HepG2 (cell line): ENCODE measurements around the gene GAS2L2. TPM values are rescaled to one million over a fixed set of nuclear protein-coding genes. Genes with fewer than 3 reads are reported as not detected.

Source experiments
- DDIT3 ChIP-seq: sonication (generic); formaldehyde crosslinking; IDR thresholded peaks from 2 replicates; pipeline ENCODE4 v1.4.0; 2020; ENCODE audit warnings: mild to moderate bottlenecking, missing genetic modification reagents
- HBP1 ChIP-seq: IDR thresholded peaks from 2 replicates; pipeline ENCODE4 v1.6.1; 2016; ENCODE audit warnings: low read depth, control low read depth
- KAT7 ChIP-seq: IDR thresholded peaks from 2 replicates; pipeline ENCODE4 v1.6.1; 2018; ENCODE audit warnings: borderline replicate concordance, missing compliant biosample characterization
- NFAT5 ChIP-seq: sonication (generic); formaldehyde crosslinking; IDR thresholded peaks from 2 replicates; pipeline ENCODE4 v1.4.0; 2020; ENCODE audit warnings: missing genetic modification reagents
- PATZ1 ChIP-seq: sonication (generic); formaldehyde crosslinking; IDR thresholded peaks from 2 replicates; pipeline ENCODE4 v1.4.0; 2020; ENCODE audit warnings: missing genetic modification reagents
- THRA ChIP-seq: sonication (generic); formaldehyde crosslinking; IDR thresholded peaks from 2 replicates; pipeline ENCODE4 v1.4.0; 2020; ENCODE audit warnings: missing genetic modification reagents, borderline replicate concordance
- ZFX ChIP-seq: sonication (generic); formaldehyde crosslinking; IDR thresholded peaks from 2 replicates; pipeline ENCODE4 v1.4.0; 2020; ENCODE audit warnings: mild to moderate bottlenecking, low read depth, missing genetic modification reagents, moderate library complexity
- ZNF263 ChIP-seq: sonication (generic); formaldehyde crosslinking; IDR thresholded peaks from 2 replicates; pipeline ENCODE4 v1.4.0; 2020; ENCODE audit warnings: missing genetic modification reagents
- ZNF33A ChIP-seq: sonication (generic); formaldehyde crosslinking; IDR thresholded peaks from 2 replicates; pipeline ENCODE4 v1.5.1; 2020; ENCODE audit warnings: missing genetic modification reagents, mild to moderate bottlenecking, moderate library complexity, borderline replicate concordance
- ZNF430 ChIP-seq: sonication (generic); formaldehyde crosslinking; IDR thresholded peaks from 2 replicates; pipeline ENCODE4 v1.9.0; 2021; ENCODE audit warnings: mild to moderate bottlenecking, missing genetic modification reagents
- ZNF503 ChIP-seq: sonication (generic); formaldehyde crosslinking; IDR thresholded peaks from 2 replicates; pipeline ENCODE4 v1.4.0; 2020; ENCODE audit warnings: missing genetic modification reagents
- ZNF782 ChIP-seq: sonication (generic); formaldehyde crosslinking; IDR thresholded peaks from 2 replicates; pipeline ENCODE4 v1.4.0; 2020; ENCODE audit warnings: missing genetic modification reagents, mild to moderate bottlenecking, borderline replicate concordance
- polyA plus RNA-seq, 8 experiments: library from polyadenylated mRNA; depleted of rRNA in 3 of 8; stranded (reverse) in 7 of 8; unstranded in 1 of 8; fragments of >200 nt; fragmentation: Illumina TruSeq in 4 of 8; extraction: Trizol in 4 of 8; gene quantifications; 2 replicates each; pipeline versions ENCODE4 v1.2.1 to v1.2.3, GENCODE V29; 2011 to 2016; ENCODE audit warnings: low read depth in 4 of 8, missing spikeins in 1 of 8, mixed read lengths in 1 of 8; ENCODE audit not compliant: insufficient read depth in 1 of 8
- total RNA-seq, 5 experiments: library from RNA; depleted of rRNA; stranded (reverse); fragments of >200 nt; fragmentation: Illumina TruSeq; extraction: Trizol; gene quantifications; 2 replicates each; pipeline ENCODE4 v1.2.3, GENCODE V29; 2016; ENCODE audit warnings: low read depth in 1 of 5

The GAS2L2 gene
- total and polyA plus RNA-seq, 2 of the 13 experiments (the other 11 are each of a cell fraction or from before 2014, with no cell fraction given): not detected

GRCh38 chr17:35764123-35764991 lies 11.3 kb upstream of the GAS2L2 start (continued):
- no peak for TF ChIP-seq HBP1 (CRISPR knock-in tag)
- TF ChIP-seq DDIT3: no peak
- TF ChIP-seq ZNF430 (CRISPR knock-in tag): no peak
- TF ChIP-seq KAT7 (CRISPR knock-in tag): no peak
- TF ChIP-seq THRA (CRISPR knock-in tag): peak; percentile 73
- TF ChIP-seq ZNF503 (CRISPR knock-in tag): 0 out of 2 replicates have a peak, but pooled peaks have one; percentile 41
- peak; percentile 9; the same call in 1 of the 2 replicates for TF ChIP-seq PATZ1 (CRISPR knock-in tag)
- peak; percentile 89 for TF ChIP-seq ZFX (CRISPR knock-in tag)
- TF ChIP-seq ZNF263 (CRISPR knock-in tag): peak; percentile 97
- TF ChIP-seq ZNF782 (CRISPR knock-in tag): peak; percentile 93; the same call in 1 of the 2 replicates
- no peak; the same call in 1 of the 2 replicates for TF ChIP-seq NFAT5
- no peak for TF ChIP-seq ZNF33A (CRISPR knock-in tag)
